Heart left ventricle (tissue), 13 donors: ENCODE data around the gene MC1R.

Experiments
- POLR2A ChIP-seq, 2 donors: fragments of 450-650 bp; IDR thresholded peaks; one replicate each; pipeline ENCODE4 v1.6.1; 2017; ENCODE audit warnings: antibody characterized with exemption in 2 of 2, mild to moderate bottlenecking in 2 of 2, moderate library complexity in 2 of 2
- TF ChIP-seq, protein P1 (sequence below), 12 donors: fragments of 200-600 bp; sonication (generic) in 4 of 12; IDR thresholded peaks; one replicate each; pipeline versions ENCODE4 v1.5.0 to v1.8.0; 2018 to 2022; ENCODE audit warnings: antibody characterized with exemption in 12 of 12, mild to moderate bottlenecking in 5 of 12
- donor health status: ischemic (EF 13 %, LVEDD 7.1; RV severe dilation, severe dysfunction).
- donor health status: DM: no; HTN: yes; CAD: no.
- donor health status: DM: no; HTN: no; CAD: no.
- donor health status: ischemic (EF 25% LVEDD 6.9; RV normal size, moderate dysfunction).
- donor health status: ischemic (EF 25% LVEDD 5.7; RV mildly dilated, moderate dysfunction).
- donor health status: ischemic (EF 35%, LVEDD 5.7; RV mildly dilated, moderate dysfunction).
- donor health status: nonischemic (EF 11% LVEDD 7.7; RV severe dilation, severe dysfunction).
- donor health status: DM: yes; HTN: yes; CAD: no.
- donor health status: PGD.
- donor health status: ischemic (EF 29% LVEDD 5.4; RV normal size, mild dysfunction).
- donor health status: nonischemic (EF 23%, LVEDD 6.1; RV moderate dilation, normal function).

GRCh38 chr16:89949121-89949742 is 30.6 kb downstream of the MC1R start:
- TF ChIP-seq POLR2A (IDR thresholded peaks at IDR 0.05), result no peak
- TF ChIP-seq, protein P1, sequence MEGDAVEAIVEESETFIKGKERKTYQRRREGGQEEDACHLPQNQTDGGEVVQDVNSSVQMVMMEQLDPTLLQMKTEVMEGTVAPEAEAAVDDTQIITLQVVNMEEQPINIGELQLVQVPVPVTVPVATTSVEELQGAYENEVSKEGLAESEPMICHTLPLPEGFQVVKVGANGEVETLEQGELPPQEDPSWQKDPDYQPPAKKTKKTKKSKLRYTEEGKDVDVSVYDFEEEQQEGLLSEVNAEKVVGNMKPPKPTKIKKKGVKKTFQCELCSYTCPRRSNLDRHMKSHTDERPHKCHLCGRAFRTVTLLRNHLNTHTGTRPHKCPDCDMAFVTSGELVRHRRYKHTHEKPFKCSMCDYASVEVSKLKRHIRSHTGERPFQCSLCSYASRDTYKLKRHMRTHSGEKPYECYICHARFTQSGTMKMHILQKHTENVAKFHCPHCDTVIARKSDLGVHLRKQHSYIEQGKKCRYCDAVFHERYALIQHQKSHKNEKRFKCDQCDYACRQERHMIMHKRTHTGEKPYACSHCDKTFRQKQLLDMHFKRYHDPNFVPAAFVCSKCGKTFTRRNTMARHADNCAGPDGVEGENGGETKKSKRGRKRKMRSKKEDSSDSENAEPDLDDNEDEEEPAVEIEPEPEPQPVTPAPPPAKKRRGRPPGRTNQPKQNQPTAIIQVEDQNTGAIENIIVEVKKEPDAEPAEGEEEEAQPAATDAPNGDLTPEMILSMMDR (IDR thresholded peaks at IDR 0.05), result no peak
